Mammary epithelial cell (primary cell): ENCODE results near the gene SNX25.
"Not testable (repeated sequence)": the region's sequence is repeated elsewhere in the genome, so short reads cannot be mapped to it uniquely, and the experiment has no call there.

Experiments
- CTCF ChIP-seq, 2 donors: IDR thresholded peaks in 1 of 2; conservative IDR thresholded peaks in 1 of 2; 2 replicates each; pipeline ENCODE4 v1.5.1; 2011 to 2012; ENCODE audit warnings: inconsistent platforms in 2 of 2, low read length in 2 of 2, mild to moderate bottlenecking in 2 of 2, control low read depth in 1 of 2, low read depth in 1 of 2; ENCODE audit not compliant: insufficient read depth in 1 of 2; ENCODE audit errors: extremely low read depth in 1 of 2
- EZH2 ChIP-seq: IDR thresholded peaks from 2 replicates; pipeline ENCODE4 v1.6.1; 2012; ENCODE audit warnings: low read length, inconsistent platforms, borderline replicate concordance

DNA sequence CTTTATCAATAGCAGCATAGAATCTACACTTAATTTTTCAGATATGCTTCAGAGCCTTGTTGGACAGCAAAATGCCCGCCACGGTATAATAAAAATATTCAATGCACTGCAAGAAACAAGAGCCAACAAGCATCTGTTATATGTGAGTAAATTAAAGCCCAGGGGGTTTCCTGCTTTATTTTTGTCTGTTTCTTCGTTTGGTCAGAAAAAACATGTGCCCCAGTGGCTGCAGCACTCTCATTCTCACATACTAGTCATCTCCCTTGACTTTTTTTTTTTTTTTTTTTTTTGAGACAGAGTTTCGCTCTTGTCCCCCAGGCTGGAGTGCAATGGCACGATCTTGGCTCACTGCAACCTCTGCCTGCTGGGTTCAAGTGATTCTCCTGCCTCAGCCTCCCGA lies 153.2 kb downstream of the SNX25 start:
- not testable (repeated sequence) for TF ChIP-seq CTCF (conservative IDR thresholded peaks at IDR 0.05 in 1 of 2, IDR thresholded peaks at IDR 0.05 in 1 of 2; ENCODE audit: extremely low read depth in 1 of 2, insufficient read depth in 1 of 2, low read depth in 1 of 2, low read length in 2 of 2); EZH2
